ENCODE measurements around the gene COQ5.
"Not testable (repeated sequence)": the region's sequence is repeated elsewhere in the genome, so short reads cannot be mapped to it uniquely, and the experiment has no call there.

COQ5 gene

DNA sequence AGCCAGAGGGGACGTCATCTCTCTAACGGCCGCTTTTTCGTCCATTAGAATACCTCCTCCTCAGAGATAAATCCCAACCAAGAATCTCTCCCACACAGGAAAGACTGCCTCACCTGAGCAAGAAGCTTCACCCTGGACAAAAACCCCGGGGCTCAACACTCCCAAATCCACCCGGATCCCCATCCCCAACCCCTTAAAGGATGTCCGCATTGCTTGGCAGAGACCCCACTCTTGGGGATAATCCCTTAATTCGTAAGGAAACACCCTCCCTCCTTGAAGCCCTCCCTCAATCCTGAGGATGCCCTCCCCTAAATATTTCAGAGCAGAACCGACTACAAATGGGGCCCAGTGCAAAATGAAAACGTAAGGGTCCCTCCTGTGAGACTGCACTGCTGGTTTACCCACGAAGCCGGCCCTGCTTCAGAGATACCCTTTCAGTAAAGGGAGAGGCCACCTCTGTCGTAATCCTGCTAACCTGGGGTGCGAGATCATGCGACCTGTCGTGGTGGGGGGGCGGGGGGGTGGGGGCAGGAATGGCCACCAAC is 33.7 kb downstream of the COQ5 start:
- Histone ChIP-seq H3K4me1 (ENCODE audit: control insufficient read depth in 1 of 2, insufficient read depth in 2 of 2, low read length in 2 of 2) (peaks cover 11 to 26% of the 10 kb centered on the region in 2 donors), H3K27me3 (ENCODE audit: low read depth, low read length) (no peaks in the 10 kb centered on the region), H3K27ac (ENCODE audit: low read length) (peak overlapping the region; percentile 56), H3K36me3 (ENCODE audit: control insufficient read depth in 1 of 2, insufficient read depth in 2 of 2, low read length in 2 of 2) (peaks cover 13 to 17% of the 10 kb centered on the region in 2 donors), H3K9me3 (ENCODE audit: control insufficient read depth in 1 of 2, low read length in 2 of 2) (no peaks in the 10 kb centered on the region), H3K4me3 (ENCODE audit: low read depth in 1 of 2, low read length in 2 of 2) (peak overlapping the region; percentile 94 to 98)

DNA sequence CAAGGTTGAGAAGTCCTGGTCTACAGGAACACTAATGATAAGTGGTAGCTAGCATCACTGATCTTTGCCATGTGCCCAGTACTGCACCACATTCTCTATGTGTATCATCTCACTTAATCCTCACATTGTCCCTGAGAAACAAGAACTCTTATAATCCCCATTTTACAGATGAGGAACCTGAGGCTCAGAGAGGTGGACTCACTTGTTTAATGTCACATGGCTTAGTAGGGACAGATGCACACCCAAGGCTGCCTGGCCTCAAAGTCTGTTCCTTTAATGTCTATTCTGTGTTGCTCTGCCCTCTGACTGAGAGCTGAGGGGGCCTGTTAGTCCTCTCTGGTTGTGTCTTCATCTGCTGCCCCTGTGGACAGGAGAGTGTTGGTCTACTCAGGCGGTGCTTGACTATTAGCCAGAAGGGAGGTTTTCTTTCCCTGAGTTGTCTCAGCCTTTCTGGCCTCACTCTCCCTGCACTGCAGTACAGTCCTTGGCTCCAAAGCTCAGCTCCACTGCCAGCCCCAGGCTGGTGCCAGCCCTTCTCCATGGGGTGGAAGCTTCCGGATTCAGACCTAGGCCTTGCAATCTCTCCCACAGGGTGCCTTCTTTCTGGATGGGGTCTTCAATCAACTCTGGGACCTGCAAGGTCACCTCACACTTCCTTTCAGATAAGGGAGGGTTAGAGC is 38.0 kb downstream of the COQ5 start:
- Histone ChIP-seq H3K9me3 (ENCODE audit: control insufficient read depth in 1 of 2, low read length in 2 of 2) (no peaks in the 10 kb centered on the region), H3K4me3 (ENCODE audit: low read depth in 1 of 2, low read length in 2 of 2) (no peak overlapping the region), H3K36me3 (ENCODE audit: control insufficient read depth in 1 of 2, insufficient read depth in 2 of 2, low read length in 2 of 2) (peaks cover 5% of the 10 kb centered on the region in 2 donors), H3K27me3 (ENCODE audit: low read depth, low read length) (no peaks in the 10 kb centered on the region), H3K27ac (ENCODE audit: low read length) (no peak overlapping the region), H3K4me1 (ENCODE audit: control insufficient read depth in 1 of 2, insufficient read depth in 2 of 2, low read length in 2 of 2) (peaks cover 0 to 9% of the 10 kb centered on the region in 2 donors)

DNA sequence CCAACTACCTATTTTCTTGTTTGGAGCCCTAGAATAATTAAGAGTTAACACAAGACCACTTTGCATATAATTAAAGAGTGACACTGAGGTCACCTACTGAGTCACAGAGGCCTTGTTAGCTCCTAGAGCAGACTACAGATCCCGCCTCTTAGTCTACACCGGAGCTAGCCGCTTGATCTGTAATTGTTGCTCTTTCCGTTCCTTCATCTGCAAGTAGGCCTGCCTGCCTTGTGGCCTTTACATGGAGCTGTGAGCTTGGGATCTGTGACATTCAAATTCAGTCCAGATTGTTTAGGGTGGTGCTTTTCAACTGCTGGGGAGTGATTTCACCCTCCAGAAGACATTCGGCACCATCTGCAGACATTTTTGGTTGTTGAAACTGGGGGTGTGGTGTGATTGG is 38.6 kb downstream of the COQ5 start:
- Histone ChIP-seq H3K4me1 (ENCODE audit: control insufficient read depth in 1 of 2, insufficient read depth in 2 of 2, low read length in 2 of 2) (peaks cover 0 to 7% of the 10 kb centered on the region in 2 donors), H3K36me3 (ENCODE audit: control insufficient read depth in 1 of 2, insufficient read depth in 2 of 2, low read length in 2 of 2) (peaks cover 5% of the 10 kb centered on the region in 2 donors), H3K27ac (ENCODE audit: low read length) (no peak overlapping the region), H3K27me3 (ENCODE audit: low read depth, low read length) (no peaks in the 10 kb centered on the region), H3K9me3 (ENCODE audit: control insufficient read depth in 1 of 2, low read length in 2 of 2) (no peaks in the 10 kb centered on the region), H3K4me3 (ENCODE audit: low read depth in 1 of 2, low read length in 2 of 2) (no peak overlapping the region)

DNA sequence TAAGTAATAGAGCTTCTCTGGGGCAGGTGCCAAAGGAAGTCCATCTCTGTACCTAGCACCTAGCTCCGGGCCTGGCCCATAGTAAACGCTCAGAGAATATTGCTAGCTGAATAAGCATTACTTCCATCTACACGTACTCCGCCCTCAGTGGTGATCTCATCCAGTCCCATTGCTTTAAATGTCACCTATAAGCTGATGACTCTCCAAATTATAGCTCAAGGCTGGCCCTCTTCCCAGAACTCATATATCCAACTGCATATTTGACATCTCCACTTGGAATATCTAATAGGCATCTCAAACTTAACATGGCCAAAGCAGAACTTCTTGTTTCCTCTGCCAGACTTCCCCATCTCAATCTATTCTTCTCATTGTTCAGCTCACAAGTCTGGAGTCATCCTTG is 39.9 kb downstream of the COQ5 start:
- no peak overlapping the region for H3K4me3 ChIP-seq (ENCODE audit: low read depth in 1 of 2, low read length in 2 of 2)
- H3K36me3 ChIP-seq (ENCODE audit: control insufficient read depth in 1 of 2, insufficient read depth in 2 of 2, low read length in 2 of 2): peaks cover 5% of the 10 kb centered on the region in 2 donors
- no peaks in the 10 kb centered on the region for H3K9me3 ChIP-seq (ENCODE audit: control insufficient read depth in 1 of 2, low read length in 2 of 2)
- H3K27me3 ChIP-seq (ENCODE audit: low read depth, low read length): no peaks in the 10 kb centered on the region
- H3K4me1 ChIP-seq (ENCODE audit: control insufficient read depth in 1 of 2, insufficient read depth in 2 of 2, low read length in 2 of 2): no peaks in the 10 kb centered on the region
- H3K27ac ChIP-seq (ENCODE audit: low read length): no peak overlapping the region

DNA sequence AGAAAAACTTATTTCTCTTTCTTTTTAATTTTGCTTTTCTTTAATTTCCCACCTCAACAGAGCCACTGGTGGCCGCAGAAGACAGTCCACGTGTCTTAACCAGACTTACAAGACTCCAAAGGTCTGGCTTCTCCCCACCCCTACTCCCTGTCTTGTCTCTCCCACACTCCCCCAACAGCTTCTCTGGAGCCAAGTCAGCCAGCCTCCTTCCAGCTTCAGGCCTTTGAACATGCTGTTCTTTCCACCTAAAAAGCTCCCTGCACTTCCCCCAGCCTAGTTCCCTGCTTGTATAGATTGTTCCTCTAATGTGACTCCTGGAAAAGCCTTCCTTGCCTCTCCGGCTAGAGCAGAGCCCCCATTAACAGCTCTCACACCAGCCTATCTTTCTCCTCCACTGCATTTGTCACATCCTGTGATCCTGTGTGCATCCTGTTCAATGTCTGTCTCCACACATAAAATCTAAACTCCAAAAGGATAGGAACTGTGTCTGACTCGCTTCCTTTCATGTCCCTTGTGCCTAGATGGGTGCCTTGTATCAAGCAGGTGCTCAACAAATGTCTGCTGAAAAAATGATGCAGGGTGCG is 40.8 kb downstream of the COQ5 start:
- no peaks in the 10 kb centered on the region for H3K9me3 ChIP-seq (ENCODE audit: control insufficient read depth in 1 of 2, low read length in 2 of 2)
- H3K4me1 ChIP-seq (ENCODE audit: control insufficient read depth in 1 of 2, insufficient read depth in 2 of 2, low read length in 2 of 2): no peaks in the 10 kb centered on the region
- no peak overlapping the region for H3K4me3 ChIP-seq (ENCODE audit: low read depth in 1 of 2, low read length in 2 of 2)
- H3K27me3 ChIP-seq (ENCODE audit: low read depth, low read length): no peaks in the 10 kb centered on the region
- H3K27ac ChIP-seq (ENCODE audit: low read length): no peak overlapping the region
- H3K36me3 ChIP-seq (ENCODE audit: control insufficient read depth in 1 of 2, insufficient read depth in 2 of 2, low read length in 2 of 2): peaks cover 5% of the 10 kb centered on the region in 2 donors

DNA sequence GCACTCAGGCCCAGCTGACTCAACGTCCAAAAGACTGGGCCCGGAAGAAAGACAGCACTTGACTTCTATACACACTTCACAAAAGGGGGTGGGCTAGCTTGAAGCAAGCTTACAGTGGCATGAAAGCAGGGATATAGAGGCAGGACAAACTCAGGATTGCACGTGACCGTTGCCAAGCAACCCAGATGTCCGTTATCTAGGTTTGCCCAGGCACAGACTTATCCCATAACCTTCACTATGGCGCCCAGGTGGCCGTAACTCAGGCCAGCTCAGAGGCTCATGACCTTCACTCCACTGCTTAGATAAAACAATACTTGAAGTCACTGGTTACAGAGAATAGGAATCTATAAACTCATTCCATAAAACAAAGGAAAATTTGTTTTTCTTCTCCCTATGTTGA is 41.4 kb downstream of the COQ5 start:
- not testable (repeated sequence) for H3K4me3 ChIP-seq (ENCODE audit: low read depth in 1 of 2, low read length in 2 of 2); H3K27me3 ChIP-seq (ENCODE audit: low read depth, low read length); H3K36me3 ChIP-seq (ENCODE audit: control insufficient read depth in 1 of 2, insufficient read depth in 2 of 2, low read length in 2 of 2); H3K4me1 ChIP-seq (ENCODE audit: control insufficient read depth in 1 of 2, insufficient read depth in 2 of 2, low read length in 2 of 2); H3K9me3 ChIP-seq (ENCODE audit: control insufficient read depth in 1 of 2, low read length in 2 of 2); H3K27ac ChIP-seq (ENCODE audit: low read length)

DNA sequence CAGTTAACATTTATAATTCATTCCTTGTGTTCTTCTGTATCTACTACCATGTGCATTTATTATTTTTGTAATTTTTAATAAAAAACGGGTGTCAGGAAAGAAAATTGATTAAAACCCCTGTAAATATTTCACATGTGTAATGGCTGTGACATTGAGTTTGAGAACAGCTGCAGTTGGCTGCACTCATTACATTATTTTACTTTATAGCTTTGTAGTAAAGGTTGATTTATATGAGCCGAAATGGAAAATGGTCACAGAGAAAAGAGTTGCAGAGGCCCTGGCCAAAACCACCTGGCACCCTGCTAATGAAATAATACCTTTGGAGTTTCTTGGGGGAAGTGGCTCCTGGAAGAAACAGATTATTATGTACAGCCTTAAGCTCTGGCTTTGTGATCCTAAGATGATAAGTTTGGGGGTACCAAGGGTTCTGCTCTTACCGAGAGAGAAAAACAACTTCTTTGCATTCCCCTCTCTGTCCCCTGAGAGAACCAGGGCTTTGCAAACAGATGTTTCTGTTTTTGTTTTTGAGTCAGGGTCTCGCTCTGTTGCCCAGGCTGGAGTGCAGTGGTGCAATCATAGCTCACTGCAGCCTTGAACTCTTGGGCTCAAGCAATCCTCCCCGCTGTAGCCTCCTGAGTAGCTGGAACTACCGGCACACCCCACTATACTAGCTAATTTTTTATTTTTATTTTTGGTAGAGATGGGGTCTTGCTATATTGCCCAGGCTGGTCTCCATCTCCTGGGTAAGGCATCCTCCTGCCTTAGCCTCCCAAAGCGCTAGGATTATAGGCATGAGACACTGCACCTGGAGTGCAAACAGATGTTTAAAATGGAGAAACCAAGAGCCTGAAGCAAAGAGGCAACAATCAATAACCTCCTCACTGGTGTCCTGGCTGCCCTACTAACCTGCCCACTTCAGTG is 42.7 kb downstream of the COQ5 start:
- H3K4me3 ChIP-seq (ENCODE audit: low read depth in 1 of 2, low read length in 2 of 2): no peak overlapping the region
- no peak overlapping the region for H3K27ac ChIP-seq (ENCODE audit: low read length)
- H3K27me3 ChIP-seq (ENCODE audit: low read depth, low read length): no peaks in the 10 kb centered on the region
- H3K36me3 ChIP-seq (ENCODE audit: control insufficient read depth in 1 of 2, insufficient read depth in 2 of 2, low read length in 2 of 2): peaks cover 2 to 5% of the 10 kb centered on the region in 2 donors
- no peaks in the 10 kb centered on the region for H3K4me1 ChIP-seq (ENCODE audit: control insufficient read depth in 1 of 2, insufficient read depth in 2 of 2, low read length in 2 of 2)
- H3K9me3 ChIP-seq (ENCODE audit: control insufficient read depth in 1 of 2, low read length in 2 of 2): no peaks in the 10 kb centered on the region

DNA sequence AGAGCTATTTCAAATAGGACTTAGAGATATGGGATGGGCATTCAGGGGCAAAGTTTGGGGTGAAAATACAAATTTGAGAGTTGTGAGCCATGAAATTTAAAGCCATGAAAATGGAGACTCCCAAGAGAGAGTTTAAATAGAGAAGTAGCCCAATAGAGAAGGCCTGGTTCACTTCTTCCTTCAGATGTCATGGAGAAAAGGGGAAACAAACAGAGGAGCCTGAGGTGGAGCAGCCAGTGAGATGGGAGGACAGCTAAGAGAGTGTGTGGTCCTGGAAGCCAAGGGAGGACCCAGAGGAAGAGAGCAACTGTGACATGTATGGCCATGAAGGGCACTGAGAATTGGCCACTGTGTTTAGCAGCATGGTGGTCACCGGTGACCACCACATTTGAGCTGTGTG is 45.3 kb downstream of the COQ5 start:
- H3K27ac ChIP-seq (ENCODE audit: low read length): no peak overlapping the region
- no peaks in the 10 kb centered on the region for H3K4me1 ChIP-seq (ENCODE audit: control insufficient read depth in 1 of 2, insufficient read depth in 2 of 2, low read length in 2 of 2)
- no peaks in the 10 kb centered on the region for H3K9me3 ChIP-seq (ENCODE audit: control insufficient read depth in 1 of 2, low read length in 2 of 2)
- no peaks in the 10 kb centered on the region for H3K36me3 ChIP-seq (ENCODE audit: control insufficient read depth in 1 of 2, insufficient read depth in 2 of 2, low read length in 2 of 2)
- H3K27me3 ChIP-seq (ENCODE audit: low read depth, low read length): no peaks in the 10 kb centered on the region
- no peak overlapping the region for H3K4me3 ChIP-seq (ENCODE audit: low read depth in 1 of 2, low read length in 2 of 2)

DNA sequence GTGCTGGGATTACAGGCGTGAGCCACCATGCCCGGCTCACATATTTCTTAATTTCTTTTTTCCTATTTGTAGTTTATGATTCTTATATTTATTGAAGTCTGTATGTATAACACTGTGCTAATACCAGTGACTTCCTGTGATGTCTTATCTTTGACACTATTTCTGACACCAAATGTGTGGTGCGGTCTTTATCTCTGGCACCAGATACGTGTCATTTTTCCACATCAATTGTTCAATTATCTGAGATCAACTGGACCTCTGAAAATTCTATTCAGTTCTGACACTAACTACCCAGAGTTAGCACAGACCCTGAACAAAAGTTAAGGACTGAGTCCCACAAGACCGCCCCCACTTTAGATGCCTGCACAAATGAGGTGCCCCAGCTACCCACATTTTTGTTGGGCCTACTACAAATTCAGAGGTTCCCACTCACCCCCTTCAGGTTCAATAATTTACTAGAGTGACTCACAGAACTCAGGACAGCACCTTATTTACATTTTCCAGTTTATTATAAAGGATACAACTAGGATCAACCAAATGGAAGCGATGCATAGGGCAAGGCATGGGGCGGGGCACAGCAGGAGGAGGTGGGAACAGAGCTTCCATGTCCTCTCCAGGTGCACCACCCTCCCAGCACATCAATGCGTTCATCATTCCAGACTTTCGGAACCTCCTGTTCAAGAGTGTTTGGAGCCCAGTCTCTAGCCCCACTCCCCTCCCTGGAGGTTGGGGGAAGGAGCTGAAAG is 47.8 kb downstream of the COQ5 start:
- no peak overlapping the region for H3K4me3 ChIP-seq (ENCODE audit: low read depth in 1 of 2, low read length in 2 of 2)
- H3K4me1 ChIP-seq (ENCODE audit: control insufficient read depth in 1 of 2, insufficient read depth in 2 of 2, low read length in 2 of 2): no peaks in the 10 kb centered on the region
- no peaks in the 10 kb centered on the region for H3K27me3 ChIP-seq (ENCODE audit: low read depth, low read length)
- H3K27ac ChIP-seq (ENCODE audit: low read length): no peak overlapping the region
- H3K9me3 ChIP-seq (ENCODE audit: control insufficient read depth in 1 of 2, low read length in 2 of 2): no peaks in the 10 kb centered on the region
- no peaks in the 10 kb centered on the region for H3K36me3 ChIP-seq (ENCODE audit: control insufficient read depth in 1 of 2, insufficient read depth in 2 of 2, low read length in 2 of 2)

DNA sequence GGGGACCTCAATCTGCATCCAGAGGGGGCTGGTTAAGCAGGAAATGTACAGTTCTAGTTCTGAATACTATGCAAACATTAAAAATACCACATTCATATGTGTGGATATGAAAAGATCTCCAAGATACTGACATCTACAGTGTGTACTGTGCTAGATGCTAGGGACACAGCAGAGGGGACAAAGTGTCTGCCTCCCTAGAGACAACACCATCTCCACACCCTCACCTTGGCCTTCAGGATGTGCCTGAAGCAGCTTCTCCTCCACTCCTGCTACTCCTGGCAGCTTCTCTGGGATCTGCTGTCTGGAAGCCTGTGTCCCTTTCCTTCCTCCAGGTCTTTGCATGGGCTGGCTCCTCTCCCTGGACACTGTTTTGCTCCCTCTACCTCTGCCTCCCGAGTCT is 48.7 kb downstream of the COQ5 start:
- Histone ChIP-seq H3K4me3 (ENCODE audit: low read depth in 1 of 2, low read length in 2 of 2) (no peak overlapping the region), H3K9me3 (ENCODE audit: control insufficient read depth in 1 of 2, low read length in 2 of 2) (no peaks in the 10 kb centered on the region), H3K36me3 (ENCODE audit: control insufficient read depth in 1 of 2, insufficient read depth in 2 of 2, low read length in 2 of 2) (no peaks in the 10 kb centered on the region), H3K27me3 (ENCODE audit: low read depth, low read length) (no peaks in the 10 kb centered on the region), H3K27ac (ENCODE audit: low read length) (no peak overlapping the region), H3K4me1 (ENCODE audit: control insufficient read depth in 1 of 2, insufficient read depth in 2 of 2, low read length in 2 of 2) (no peaks in the 10 kb centered on the region)

DNA sequence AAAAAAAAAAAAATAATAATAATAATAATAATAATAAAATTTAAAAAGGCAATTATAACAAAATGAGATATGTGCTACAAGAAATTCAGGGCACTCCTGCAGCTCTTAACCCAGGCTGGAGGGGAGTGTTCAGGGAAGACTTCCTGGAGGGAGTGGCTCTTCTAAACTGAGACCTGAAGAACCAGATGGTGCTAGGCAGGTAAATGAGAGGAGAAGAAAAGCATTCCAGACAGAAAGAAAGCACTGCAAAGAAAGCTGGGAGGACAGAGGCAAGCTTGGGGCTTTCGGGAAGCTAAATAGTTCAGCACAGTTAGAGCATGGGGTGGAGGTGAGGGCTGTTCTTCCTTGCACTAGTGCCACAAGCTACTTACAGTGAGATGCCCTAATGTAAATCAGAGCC is 49.5 kb downstream of the COQ5 start:
- Histone ChIP-seq H3K27ac (ENCODE audit: low read length) (no peak overlapping the region), H3K4me1 (ENCODE audit: control insufficient read depth in 1 of 2, insufficient read depth in 2 of 2, low read length in 2 of 2) (no peaks in the 10 kb centered on the region), H3K27me3 (ENCODE audit: low read depth, low read length) (no peaks in the 10 kb centered on the region), H3K4me3 (ENCODE audit: low read depth in 1 of 2, low read length in 2 of 2) (no peak overlapping the region), H3K36me3 (ENCODE audit: control insufficient read depth in 1 of 2, insufficient read depth in 2 of 2, low read length in 2 of 2) (no peaks in the 10 kb centered on the region), H3K9me3 (ENCODE audit: control insufficient read depth in 1 of 2, low read length in 2 of 2) (no peaks in the 10 kb centered on the region)

Data from muscle layer of duodenum (tissue), 2 donors.